Pancreas (tissue), 10 donors: ENCODE measurements around the gene LAMC3. TPM values are rescaled to one million over a fixed set of nuclear protein-coding genes. Genes with fewer than 3 reads are reported as not detected.
"Not testable (repeated sequence)": the region's sequence is repeated elsewhere in the genome, so short reads cannot be mapped to it uniquely, and the experiment has no call there.

Source experiments
- ATAC-seq, 4 donors: fragments of 200-7000 bp; cut with Tn5 transposase; one replicate each; pipeline versions ENCODE4 v1.8.0 to v1.9.1; 2020; ENCODE audit warnings: mild to moderate bottlenecking in 4 of 4, moderate library complexity in 4 of 4
- DNase-seq, 6 donors: peaks; one replicate each; pipeline ENCODE4 v3.0.0-alpha.2; 2020
- FAIRE-seq: peaks from 2 replicates; lab custom pipeline; 2012; peaks lifted over from hg19 to GRCh38; lab: Jason Lieb, UNC
- H3K27ac ChIP-seq, 4 donors: fragments of 200-600 bp; sonication (generic); 1 replicate in 3 of 4; 2 replicates in 1 of 4; pipeline versions ENCODE4 v1.5.0 to v1.8.0; 2020
- H3K27me3 ChIP-seq, 4 donors: fragments of 200-600 bp; one replicate each; pipeline ENCODE4 v1.8.0; 2021
- H3K36me3 ChIP-seq, 3 donors: fragments of 200-600 bp; sonication (generic) in 1 of 3; one replicate each; pipeline versions ENCODE4 v1.5.0 to v1.8.0; 2020 to 2021
- H3K4me1 ChIP-seq, 3 donors: fragments of 200-600 bp; one replicate each; pipeline ENCODE4 v1.8.0; 2021
- H3K4me3 ChIP-seq, 4 donors: fragments of 200-600 bp; sonication (generic) in 2 of 4; one replicate each; pipeline versions ENCODE4 v1.5.0 to v1.8.0; 2020 to 2021
- H3K9me3 ChIP-seq, 4 donors: fragments of 200-600 bp; one replicate each; pipeline ENCODE4 v1.8.0; 2021
- WGBS, 2 donors: extraction: QIAGEN DNeasy Blood & Tissue Kit; methylation state at CpG; one replicate each; pipeline ENCODE4 v1.1.7; 2013; 5-methylcytosine and 5-hydroxymethylcytosine counted together
- intact Hi-C, 3 donors: fragments of 100-400 bp; cut with DNase I; formaldehyde crosslinking; loops; one replicate each; pipeline versions ENCODE4 v1.11.1 to v1.14.2; 2022
- polyA plus RNA-seq, 2 donors: library from polyadenylated mRNA; stranded (reverse); fragments of 200-250 nt; gene quantifications; one replicate each; pipeline ENCODE4 v1.2.3, GENCODE V29; 2013
- total RNA-seq, 6 donors: library from RNA; stranded (reverse); fragmentation: NEBNext Ultra II Directional in 4 of 6; extraction: Animal tissue kit (Norgen Biotek cat#: 25700) in 4 of 6; gene quantifications; one replicate each; pipeline versions ENCODE4 v1.2.1 to v1.2.4, GENCODE V29; 2021 to 2023
- TF ChIP-seq, protein P1 (sequence below), 4 donors: fragments of 200-600 bp; sonication (generic) in 3 of 4; IDR thresholded peaks; one replicate each; pipeline versions ENCODE4 v1.5.0 to v1.8.0; 2021; ENCODE audit warnings: antibody characterized with exemption in 4 of 4
- donor health status: healthy with polysubstance abuse.
- donor health status: DM: no; HTN: no; CAD: no; lungs with moderate emphysema.
- donor health status: DM: no; HTN: no; CAD: no.
- donor health status: control.
- donor health status: control.
- donor health status: Bipolar disorder and iron deficiency.
- donor health status: DM: yes; HTN: yes; CAD: no.
- donor health status: DM: no; HTN: no; CAD: no.
- donor health status: DM: no; HTN: no; CAD: no.
- donor health status: DM: yes; HTN: yes; CAD: no.

The LAMC3 gene
- total and polyA plus RNA-seq, 8 donors = 1.1 to 8.9 (median 2.7) TPM

DNA sequence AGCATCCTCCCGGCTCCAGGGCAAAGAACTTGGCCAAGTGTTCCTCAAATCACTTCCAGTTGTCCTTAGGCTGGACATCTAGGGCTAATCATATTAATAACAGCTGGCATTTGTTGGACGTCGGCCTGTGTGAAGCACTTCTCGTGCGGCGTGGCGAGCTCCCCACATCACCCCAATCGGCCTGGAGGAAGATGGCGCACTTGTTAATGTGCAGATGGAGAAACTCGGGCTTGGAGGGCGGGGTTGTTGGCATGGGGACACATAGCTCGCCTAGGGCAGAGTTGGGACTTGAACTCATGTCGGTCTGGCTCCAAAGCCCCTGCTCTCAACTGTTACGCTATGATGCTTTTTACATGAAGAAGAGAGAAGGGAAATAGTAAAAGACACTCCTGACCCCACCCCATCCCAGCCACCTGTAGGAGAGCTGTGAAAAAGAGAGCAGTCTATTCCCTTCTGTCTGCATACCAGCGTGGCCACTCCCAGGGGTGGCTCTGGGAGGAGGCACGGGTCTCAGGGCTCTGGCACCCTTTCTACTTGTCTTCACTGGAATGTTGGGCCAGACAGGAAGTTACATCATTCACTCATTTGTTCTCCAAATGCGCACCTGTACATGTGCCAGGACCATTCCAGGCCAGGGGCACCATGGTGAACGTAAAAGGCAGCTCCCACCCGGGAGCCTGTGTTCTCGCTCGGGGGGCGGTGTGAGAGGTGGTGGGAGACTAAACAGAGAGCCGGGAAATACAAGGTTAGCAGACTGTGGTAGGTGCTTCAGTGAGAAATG is 103.6 kb downstream of the LAMC3 start:
- 84 to 91% methylated on average over 23 of the region's 23 CpGs for WGBS, 2 donors
- no peak overlapping the region for H3K4me3 ChIP-seq
- DNase-seq (peak in 1 of 6 donors; percentile 13), ATAC-seq (no peak), FAIRE-seq (no peak)
- no peak overlapping the region for H3K27ac ChIP-seq
- TF ChIP-seq, protein P1, sequence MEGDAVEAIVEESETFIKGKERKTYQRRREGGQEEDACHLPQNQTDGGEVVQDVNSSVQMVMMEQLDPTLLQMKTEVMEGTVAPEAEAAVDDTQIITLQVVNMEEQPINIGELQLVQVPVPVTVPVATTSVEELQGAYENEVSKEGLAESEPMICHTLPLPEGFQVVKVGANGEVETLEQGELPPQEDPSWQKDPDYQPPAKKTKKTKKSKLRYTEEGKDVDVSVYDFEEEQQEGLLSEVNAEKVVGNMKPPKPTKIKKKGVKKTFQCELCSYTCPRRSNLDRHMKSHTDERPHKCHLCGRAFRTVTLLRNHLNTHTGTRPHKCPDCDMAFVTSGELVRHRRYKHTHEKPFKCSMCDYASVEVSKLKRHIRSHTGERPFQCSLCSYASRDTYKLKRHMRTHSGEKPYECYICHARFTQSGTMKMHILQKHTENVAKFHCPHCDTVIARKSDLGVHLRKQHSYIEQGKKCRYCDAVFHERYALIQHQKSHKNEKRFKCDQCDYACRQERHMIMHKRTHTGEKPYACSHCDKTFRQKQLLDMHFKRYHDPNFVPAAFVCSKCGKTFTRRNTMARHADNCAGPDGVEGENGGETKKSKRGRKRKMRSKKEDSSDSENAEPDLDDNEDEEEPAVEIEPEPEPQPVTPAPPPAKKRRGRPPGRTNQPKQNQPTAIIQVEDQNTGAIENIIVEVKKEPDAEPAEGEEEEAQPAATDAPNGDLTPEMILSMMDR (IDR thresholded peaks at IDR 0.05) = no peak
- no peaks in the 10 kb centered on the region for H3K36me3 ChIP-seq
- intact Hi-C loops = no loop called here
- no peaks in the 10 kb centered on the region for H3K9me3 ChIP-seq
- no peaks in the 10 kb centered on the region for H3K27me3 ChIP-seq
- H3K4me1 ChIP-seq = no peaks in the 10 kb centered on the region

DNA sequence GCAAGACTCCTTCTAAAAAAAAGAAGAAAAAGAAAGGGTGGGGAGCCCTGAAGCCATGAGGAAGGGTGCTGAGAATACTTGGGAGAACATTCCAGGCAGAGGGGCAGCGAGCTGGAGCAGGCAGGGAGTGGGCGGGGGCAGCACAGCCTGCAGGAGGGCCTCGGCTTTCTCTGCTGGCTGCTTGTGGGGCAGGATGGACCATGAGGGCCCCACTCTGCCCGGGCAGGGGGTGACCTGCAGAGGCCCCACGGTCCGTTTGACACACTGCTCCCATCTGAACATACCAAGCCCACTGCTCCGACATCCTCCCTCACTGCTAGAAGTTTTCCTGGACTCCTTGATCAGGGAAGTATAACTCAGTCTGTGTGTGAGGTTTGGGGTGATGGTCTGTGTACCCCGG is 104.7 kb downstream of the LAMC3 start:
- Histone ChIP-seq H3K27ac (no peak overlapping the region), H3K4me3 (no peak overlapping the region), H3K27me3 (no peaks in the 10 kb centered on the region), H3K9me3 (no peaks in the 10 kb centered on the region), H3K4me1 (no peaks in the 10 kb centered on the region), H3K36me3 (no peaks in the 10 kb centered on the region)
- no peak for FAIRE-seq
- WGBS, 2 donors = 84 to 94% methylated on average over 8 of the region's 8 CpGs
- ATAC-seq = no peak
- intact Hi-C loops = no loop called here
- no peak for DNase-seq
- TF ChIP-seq, protein P1 (IDR thresholded peaks at IDR 0.05) = no peak

DNA sequence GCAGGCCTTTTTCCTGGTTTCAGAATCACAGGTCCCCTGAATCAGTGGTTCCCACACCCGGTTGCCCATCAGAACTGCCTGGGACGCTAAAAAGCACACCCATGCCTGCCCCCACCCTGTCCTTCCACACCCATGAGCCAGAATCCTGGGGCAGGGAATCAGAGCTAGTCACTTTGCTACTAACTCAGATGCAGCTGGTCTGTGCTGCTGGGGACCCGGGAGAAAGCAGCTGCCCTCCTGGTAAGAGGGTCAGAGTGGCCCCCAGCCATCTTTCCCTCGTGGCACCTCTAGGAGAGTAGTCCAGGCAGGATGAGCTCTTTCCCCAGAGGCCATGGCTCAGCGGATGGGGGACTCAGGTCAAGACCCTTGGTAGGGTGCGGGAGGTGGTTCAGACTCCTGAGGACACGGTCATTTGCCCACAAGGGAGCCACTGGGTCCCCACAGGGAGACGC is 105.1 kb downstream of the LAMC3 start:
- no peaks in the 10 kb centered on the region for H3K9me3 ChIP-seq
- H3K36me3 ChIP-seq = no peaks in the 10 kb centered on the region
- FAIRE-seq (no peak), ATAC-seq (no peak), DNase-seq (no peak)
- TF ChIP-seq, protein P1 (IDR thresholded peaks at IDR 0.05) = no peak
- 85 to 90% methylated on average over 8 of the region's 8 CpGs for WGBS, 2 donors
- H3K4me3 ChIP-seq = no peak overlapping the region
- H3K4me1 ChIP-seq = no peaks in the 10 kb centered on the region
- H3K27ac ChIP-seq = no peak overlapping the region
- intact Hi-C loops = no loop called here
- H3K27me3 ChIP-seq = no peaks in the 10 kb centered on the region

DNA sequence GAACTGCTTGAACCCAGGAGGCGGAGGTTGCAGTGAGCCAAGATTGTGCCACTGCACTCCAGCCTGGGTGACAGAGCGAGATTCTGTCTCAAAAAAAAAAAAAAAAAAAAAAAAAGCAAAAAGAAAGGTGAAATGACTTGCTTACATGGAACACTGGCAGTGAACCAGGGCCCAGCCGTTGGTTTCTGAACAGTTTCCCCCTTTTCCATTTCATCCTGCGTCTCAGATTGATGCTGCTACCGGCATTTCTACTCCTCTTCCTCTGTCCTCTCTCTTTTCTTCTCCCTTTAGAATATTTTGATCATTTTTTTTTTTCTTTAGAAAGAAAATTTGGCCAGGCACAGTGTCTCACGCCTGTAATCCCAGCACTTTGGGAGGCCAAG is 106.4 kb downstream of the LAMC3 start:
- H3K4me1 ChIP-seq, ATAC-seq, H3K27me3 ChIP-seq, DNase-seq, H3K4me3 ChIP-seq, H3K9me3 ChIP-seq, intact Hi-C loops, FAIRE-seq, H3K36me3 ChIP-seq, H3K27ac ChIP-seq: not testable (repeated sequence)
- 82 to 90% methylated on average over 4 to 5 of the region's 6 CpGs for WGBS, 2 donors

DNA sequence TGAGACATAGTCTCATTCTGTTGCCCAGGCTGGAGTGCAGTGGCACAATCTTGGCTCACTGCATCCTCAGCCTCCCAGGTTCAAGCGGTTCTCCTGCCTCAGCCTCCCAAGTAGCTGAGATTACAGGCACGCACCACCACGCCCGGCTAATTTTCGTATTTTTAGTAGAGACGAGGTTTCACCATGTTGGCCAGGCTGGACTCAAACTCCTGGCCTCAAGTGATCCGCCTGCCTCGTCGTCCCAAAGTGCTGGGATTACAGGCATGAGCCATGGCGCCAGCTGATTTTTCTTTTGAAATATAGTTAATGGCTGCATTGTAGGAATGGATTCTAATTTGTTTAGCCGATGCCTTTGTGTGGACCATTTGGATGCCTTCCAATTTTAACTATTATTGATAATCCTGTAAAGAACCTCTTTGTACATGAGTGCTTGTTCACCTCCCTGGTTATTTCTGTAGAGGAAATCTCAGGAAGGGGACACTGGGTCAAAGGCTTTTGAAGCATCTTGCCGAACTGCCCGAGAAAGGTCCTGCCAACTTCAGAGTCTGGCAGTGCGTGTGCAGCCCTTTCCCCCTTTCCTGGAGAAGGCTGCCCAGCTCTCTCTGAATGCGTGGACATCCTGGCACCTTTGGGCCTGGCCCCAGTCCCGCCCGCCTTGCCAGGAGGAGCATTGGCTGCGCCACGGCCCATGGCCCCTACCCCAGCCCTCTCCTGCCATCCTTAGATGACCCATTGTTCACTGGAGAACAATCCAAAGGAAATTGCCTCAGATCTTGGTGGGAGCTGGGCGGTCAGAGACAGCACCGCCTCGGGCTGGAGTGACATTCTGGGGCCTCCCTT is 107.5 kb downstream of the LAMC3 start:
- DNase-seq = no peak
- no peak overlapping the region for H3K27ac ChIP-seq
- no peaks in the 10 kb centered on the region for H3K4me1 ChIP-seq
- H3K27me3 ChIP-seq = no peaks in the 10 kb centered on the region
- H3K9me3 ChIP-seq = no peaks in the 10 kb centered on the region
- 81 to 82% methylated on average over 22 of the region's 22 CpGs for WGBS, 2 donors
- intact Hi-C loops = no loop called here
- no peak for ATAC-seq
- no peak overlapping the region for H3K4me3 ChIP-seq
- no peak for FAIRE-seq
- H3K36me3 ChIP-seq = no peaks in the 10 kb centered on the region
- TF ChIP-seq, protein P1 (IDR thresholded peaks at IDR 0.05) = no peak
